Kidney epithelial cell (primary cell): Measurements from ENCODE around the gene STX16. TPM values are rescaled to one million over a fixed set of nuclear protein-coding genes. Genes with fewer than 3 reads are reported as not detected.

Experiments used
- DNase-seq: peaks from one replicate; pipeline ENCODE4 v3.0.0-alpha.2; 2010; ENCODE audit warnings: low read depth
- H3K27me3 ChIP-seq: 2 replicates; pipeline ENCODE4 v1.6.0; 2011; ENCODE audit warnings: low read length; ENCODE audit not compliant: control insufficient read depth, insufficient read depth
- H3K36me3 ChIP-seq: 2 replicates; pipeline ENCODE4 v1.5.1; 2011; ENCODE audit warnings: low read length; ENCODE audit not compliant: control insufficient read depth, insufficient read depth
- H3K4me3 ChIP-seq: 2 replicates; pipeline ENCODE4 v1.5.1; 2011; ENCODE audit warnings: low read depth, mild to moderate bottlenecking, control low read depth, low read length
- total RNA-seq: library from RNA; depleted of rRNA; stranded (reverse); fragments of >200 nt; gene quantifications from 2 replicates; pipeline ENCODE4 v1.2.3, GENCODE V29; 2015
- TF ChIP-seq, protein P1 (sequence below): IDR thresholded peaks from 2 replicates; pipeline ENCODE4 v1.5.1; 2011; ENCODE audit warnings: mild to moderate bottlenecking, moderate library complexity, low read length, control low read depth, inconsistent platforms; ENCODE audit not compliant: insufficient read depth, poor library complexity, severe bottlenecking

STX16 gene
- total RNA-seq, 1 donor from 2014 or later: 53.6 TPM

DNA sequence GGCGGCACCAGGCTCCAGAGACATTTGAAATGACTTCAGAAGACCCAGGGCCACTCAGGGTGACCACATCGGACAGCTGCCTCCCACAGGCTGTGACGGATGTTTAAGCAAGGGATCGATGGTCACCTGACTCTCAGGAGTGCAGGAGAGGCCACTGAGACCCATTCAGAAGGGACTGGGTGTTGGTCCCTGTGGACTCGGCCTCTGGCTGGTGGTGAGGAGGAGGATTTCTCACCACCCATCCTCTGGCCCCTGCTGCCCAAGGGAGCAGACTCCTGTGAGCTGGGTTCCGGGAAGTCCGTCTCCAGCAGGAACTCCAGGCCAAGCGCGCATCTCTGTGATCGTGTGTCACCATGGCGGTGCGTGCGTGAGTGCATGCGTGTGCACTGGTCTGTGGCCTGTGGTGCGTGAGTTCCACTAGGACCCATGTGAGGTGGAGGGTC lies 67.1 kb downstream of the STX16 start:
- H3K36me3 ChIP-seq: no peaks in the 10 kb centered on the region
- H3K27me3 ChIP-seq: peaks cover 14% of the 10 kb centered on the region
- DNase-seq: no peak
- no peak overlapping the region for H3K4me3 ChIP-seq
- TF ChIP-seq, protein P1, sequence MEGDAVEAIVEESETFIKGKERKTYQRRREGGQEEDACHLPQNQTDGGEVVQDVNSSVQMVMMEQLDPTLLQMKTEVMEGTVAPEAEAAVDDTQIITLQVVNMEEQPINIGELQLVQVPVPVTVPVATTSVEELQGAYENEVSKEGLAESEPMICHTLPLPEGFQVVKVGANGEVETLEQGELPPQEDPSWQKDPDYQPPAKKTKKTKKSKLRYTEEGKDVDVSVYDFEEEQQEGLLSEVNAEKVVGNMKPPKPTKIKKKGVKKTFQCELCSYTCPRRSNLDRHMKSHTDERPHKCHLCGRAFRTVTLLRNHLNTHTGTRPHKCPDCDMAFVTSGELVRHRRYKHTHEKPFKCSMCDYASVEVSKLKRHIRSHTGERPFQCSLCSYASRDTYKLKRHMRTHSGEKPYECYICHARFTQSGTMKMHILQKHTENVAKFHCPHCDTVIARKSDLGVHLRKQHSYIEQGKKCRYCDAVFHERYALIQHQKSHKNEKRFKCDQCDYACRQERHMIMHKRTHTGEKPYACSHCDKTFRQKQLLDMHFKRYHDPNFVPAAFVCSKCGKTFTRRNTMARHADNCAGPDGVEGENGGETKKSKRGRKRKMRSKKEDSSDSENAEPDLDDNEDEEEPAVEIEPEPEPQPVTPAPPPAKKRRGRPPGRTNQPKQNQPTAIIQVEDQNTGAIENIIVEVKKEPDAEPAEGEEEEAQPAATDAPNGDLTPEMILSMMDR: no peak

DNA sequence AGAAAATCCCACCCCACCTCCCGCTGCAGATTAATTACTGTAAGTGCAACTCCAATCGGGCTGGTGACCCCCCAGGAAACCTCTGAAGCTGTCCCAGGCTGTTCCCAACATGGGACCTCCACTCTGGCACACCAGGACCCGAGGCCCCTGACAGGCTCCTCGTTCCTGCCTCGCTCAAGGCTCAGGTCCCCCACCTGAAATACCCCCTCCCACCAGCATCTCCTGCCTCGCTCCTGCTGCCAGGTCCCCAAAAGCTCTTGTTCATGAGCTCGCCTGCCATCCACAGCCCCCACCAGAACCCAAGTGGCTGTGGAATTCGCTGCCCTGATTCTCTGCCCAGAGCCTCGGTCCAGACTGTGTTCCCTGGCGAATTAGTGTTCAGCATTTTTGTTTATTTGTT lies 67.6 kb downstream of the STX16 start:
- TF ChIP-seq, protein P1: no peak
- Histone ChIP-seq H3K4me3 (no peak overlapping the region), H3K36me3 (no peaks in the 10 kb centered on the region), H3K27me3 (peaks cover 18% of the 10 kb centered on the region)
- DNase-seq: no peak

DNA sequence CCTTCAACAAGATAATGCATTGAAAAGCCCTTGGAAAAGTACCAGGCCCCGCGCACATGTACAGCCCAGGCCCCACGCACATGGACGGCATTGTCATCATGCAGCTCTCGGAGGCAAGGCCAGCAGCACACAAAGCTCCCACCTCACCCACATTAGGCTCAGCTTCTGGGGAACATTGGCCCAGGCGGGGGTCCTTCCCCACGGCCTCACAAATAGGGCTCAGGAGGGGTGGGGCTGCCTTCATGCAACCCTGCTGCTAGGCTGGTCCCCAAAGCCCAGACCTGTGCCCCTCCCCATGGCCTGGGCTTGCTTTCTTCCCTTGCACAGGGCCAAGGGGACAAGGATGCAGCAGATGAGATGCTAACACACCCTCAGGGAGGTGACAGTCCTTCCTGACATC lies 68.2 kb downstream of the STX16 start:
- H3K36me3 ChIP-seq: no peaks in the 10 kb centered on the region
- H3K4me3 ChIP-seq: no peak overlapping the region
- H3K27me3 ChIP-seq: peaks cover 19% of the 10 kb centered on the region
- no peak for DNase-seq
- TF ChIP-seq, protein P1: no peak

DNA sequence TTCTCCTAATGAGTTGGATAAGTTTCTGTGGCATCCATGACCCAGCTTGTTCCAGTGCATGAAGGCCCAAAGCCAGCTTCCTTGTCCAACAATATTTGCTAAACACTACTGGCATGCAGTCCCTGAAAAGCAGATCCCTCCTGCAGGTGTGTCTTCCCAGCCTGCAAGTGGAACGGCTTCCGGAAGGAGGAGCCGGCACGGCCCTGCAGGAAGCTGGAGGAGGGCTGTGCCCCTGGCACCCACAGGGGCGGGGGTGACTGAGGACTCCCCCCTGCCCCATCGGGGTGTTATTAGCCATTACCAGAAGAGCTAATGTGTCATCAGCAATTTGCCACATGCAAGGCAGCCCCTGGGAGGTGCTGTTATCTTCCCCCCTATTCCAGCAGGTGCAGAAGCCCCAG lies 68.9 kb downstream of the STX16 start:
- no peak for DNase-seq
- H3K27me3 ChIP-seq: peaks cover 19% of the 10 kb centered on the region
- H3K36me3 ChIP-seq: no peaks in the 10 kb centered on the region
- TF ChIP-seq, protein P1: no peak
- no peak overlapping the region for H3K4me3 ChIP-seq

DNA sequence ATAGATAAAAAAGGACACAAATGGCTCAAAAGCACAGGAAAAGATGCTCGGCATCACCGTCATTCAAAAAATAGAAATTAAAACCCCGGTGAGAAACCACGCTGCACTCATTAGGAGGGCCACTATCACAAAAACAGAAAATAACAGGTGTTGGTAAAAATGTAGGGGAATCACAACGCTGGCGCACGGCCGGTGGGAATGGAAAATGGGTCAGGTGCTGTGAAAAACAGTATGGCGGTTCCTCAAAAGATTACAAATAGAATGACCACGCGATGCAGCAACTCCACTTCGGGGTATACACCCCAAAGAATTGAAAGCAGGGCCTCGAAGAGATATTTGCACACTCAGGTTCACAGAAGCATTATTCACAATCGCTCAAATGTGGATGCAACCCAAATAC lies 69.8 kb downstream of the STX16 start:
- H3K27me3 ChIP-seq: peaks cover 19% of the 10 kb centered on the region
- TF ChIP-seq, protein P1: no peak
- H3K36me3 ChIP-seq: no peaks in the 10 kb centered on the region
- H3K4me3 ChIP-seq: no peak overlapping the region
- no peak for DNase-seq

DNA sequence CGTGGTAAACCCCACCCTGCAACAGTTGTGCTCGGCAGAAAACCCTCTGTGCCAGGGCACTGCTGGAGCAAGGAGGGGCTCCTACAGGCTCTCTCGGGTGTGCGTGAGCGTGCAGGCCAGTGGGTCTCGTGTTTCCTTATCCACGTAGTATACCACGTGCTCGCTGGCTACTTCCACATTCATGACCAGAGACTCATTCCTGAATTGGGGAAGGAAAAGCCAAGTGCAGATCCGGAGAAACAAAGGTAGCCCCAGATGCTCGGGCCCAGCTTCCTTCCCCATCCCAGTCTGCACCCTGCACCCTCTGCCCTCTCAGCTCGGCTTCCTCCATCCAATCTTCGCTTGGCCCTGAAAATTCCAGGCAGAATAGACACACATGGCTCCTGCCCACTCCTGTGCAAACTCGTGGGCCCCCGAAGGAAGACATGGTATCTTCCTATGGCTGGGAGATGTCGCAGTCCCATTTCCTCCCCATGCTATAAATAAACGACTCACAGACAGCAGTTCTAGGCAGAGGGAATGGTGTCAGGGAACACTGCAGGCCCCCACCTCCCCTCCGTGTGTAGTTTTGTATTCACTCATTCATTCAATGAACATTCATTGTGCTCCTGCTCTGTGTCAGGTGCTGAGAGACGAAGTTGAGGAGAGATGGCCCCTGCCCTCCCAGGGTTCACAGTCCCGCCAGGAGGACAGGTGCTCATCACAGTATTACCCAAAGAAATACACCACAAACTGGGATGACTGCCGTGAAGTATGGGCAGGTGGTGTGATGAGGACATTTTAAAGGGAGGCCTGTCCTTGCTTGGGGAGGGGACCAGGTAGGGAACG lies 71.1 kb downstream of the STX16 start:
- no peak for DNase-seq
- Histone ChIP-seq H3K4me3 (no peak overlapping the region), H3K27me3 (peaks cover 19% of the 10 kb centered on the region), H3K36me3 (no peaks in the 10 kb centered on the region)
- TF ChIP-seq, protein P1: no peak
